CD4-positive, alpha-beta T cell treated with Interleukin-17A for 4 hours (primary cell): ENCODE results near the gene OR5L2.
"Not testable (repeated sequence)": the region's sequence is repeated elsewhere in the genome, so short reads cannot be mapped to it uniquely, and the experiment has no call there.

Source experiments
- DNase-seq: peaks from one replicate; pipeline ENCODE4 v3.0.0-alpha.2; 2020; ENCODE audit warnings: mixed read lengths

OR5L2 gene

GRCh38 chr11:55826919-55827318 is at the start of gene OR5L2:
OR5L2 (plus strand) TSS chr11:55827219; CDS start chr11:55827219, 0 bp downstream.
- no peak for DNase-seq

- no peak for DNase-seq
Observed at GRCh38 chr11:55791606-55792005, 35.4 kb upstream of the OR5L2 start.

GRCh38 chr11:55793321-55793720 is 33.7 kb upstream of the OR5L2 start:
- no peak for DNase-seq

- no peak for DNase-seq
Observed at GRCh38 chr11:55795256-55795655, 31.8 kb upstream of the OR5L2 start, which contains the start of gene OR5D14. OR5D14 (plus strand) TSS chr11:55795556; CDS start chr11:55795556, 0 bp downstream.

- no peak for DNase-seq
Observed at GRCh38 chr11:55806248-55806647, 20.8 kb upstream of the OR5L2 start.

- DNase-seq = no peak
Observed at GRCh38 chr11:55811067-55811466, 16.0 kb upstream of the OR5L2 start, which contains the start of gene OR5L1. OR5L1 (plus strand) TSS chr11:55811367; CDS start chr11:55811467, 100 bp downstream.

- no peak for DNase-seq
Observed at GRCh38 chr11:55819330-55819729, 7.7 kb upstream of the OR5L2 start, which contains the start of gene OR5D18. OR5D18 (plus strand) TSS chr11:55819630; CDS start chr11:55819630, 0 bp downstream.

- no peak for DNase-seq
Observed at GRCh38 chr11:55838452-55838851, 11.4 kb downstream of the OR5L2 start, which contains the start of gene OR5D16. OR5D16 (plus strand) TSS chr11:55838752; CDS start chr11:55838752, 0 bp downstream.

GRCh38 chr11:55847453-55847852 is 20.4 kb downstream of the OR5L2 start:
- DNase-seq = no peak

GRCh38 chr11:55849037-55849436 is 22.0 kb downstream of the OR5L2 start:
- DNase-seq = no peak

GRCh38 chr11:55852141-55852540 is 25.1 kb downstream of the OR5L2 start:
- no peak for DNase-seq

- no peak for DNase-seq
Observed at GRCh38 chr11:55854704-55855103, 27.7 kb downstream of the OR5L2 start.

- not testable (repeated sequence) for DNase-seq
Observed at GRCh38 chr11:55867354-55867753, 40.3 kb downstream of the OR5L2 start.

GRCh38 chr11:55872731-55873130 is 45.7 kb downstream of the OR5L2 start:
- DNase-seq = not testable (repeated sequence)

GRCh38 chr11:55873146-55873545 is 46.1 kb downstream of the OR5L2 start:
- DNase-seq = not testable (repeated sequence)
